ENCODE data around the gene C6orf89. TPM values are rescaled to one million over a fixed set of nuclear protein-coding genes. Genes with fewer than 3 reads are reported as not detected.

The C6orf89 gene
- total RNA-seq, 1 experiment from 2014 or later, result 11.8 TPM

DNA sequence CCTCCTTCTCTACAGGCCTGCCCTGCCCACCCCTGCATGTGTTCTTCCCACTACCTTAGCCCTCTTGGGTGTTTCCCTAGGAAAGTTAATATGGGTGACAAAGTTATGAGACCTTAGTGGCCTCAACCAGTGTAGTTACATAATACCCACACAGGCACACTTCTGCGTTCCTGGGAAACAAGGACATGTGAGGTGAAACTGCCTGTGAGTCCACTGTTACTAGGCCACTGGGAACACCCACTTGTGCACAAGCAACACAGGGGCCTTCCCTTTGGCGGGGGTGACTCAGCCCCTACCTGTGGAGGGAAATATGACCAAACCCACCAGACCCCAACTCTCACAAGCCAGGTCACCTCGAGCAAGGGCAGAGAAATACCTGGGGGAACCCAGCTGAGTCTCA, 81.5 kb downstream of the C6orf89 start:
- H3K36me3 Mint-ChIP-seq (ENCODE audit: insufficient read depth in 1 of 3, low read depth in 3 of 3), result peaks cover 25 to 56% (median 46%) of the 10 kb centered on the region in 3 experiments
- Histone ChIP-seq H3K14ac (ENCODE audit: insufficient read depth, low read length) (no peak overlapping the region), H3T11ph (ENCODE audit: low read length) (no peak overlapping the region), H4K8ac (replicated peaks; ENCODE audit: insufficient read length, low read depth, low read length) (no peak overlapping the region), H2BK12ac (ENCODE audit: insufficient read length, low read depth, low read length) (no peak overlapping the region), H3K79me2 (ENCODE audit: insufficient read depth, low read length) (no peaks in the 10 kb centered on the region), H2BK20ac (ENCODE audit: low read depth, low read length, poor library complexity, severe bottlenecking) (no peak overlapping the region), H3K23me2 (ENCODE audit: insufficient read length, low read depth, low read length, poor library complexity, severe bottlenecking) (no peaks in the 10 kb centered on the region), H3K18ac (ENCODE audit: insufficient read length, low read depth, low read length) (no peak overlapping the region), H3K9me3 (ENCODE audit: control insufficient read depth, low read depth, low read length) (no peaks in the 10 kb centered on the region), H2BK5ac (ENCODE audit: insufficient read length, low read length) (no peak overlapping the region), H3K27ac (ENCODE audit: insufficient read length, low read depth, low read length) (no peak overlapping the region), H4K5ac (ENCODE audit: insufficient read length, low read depth, low read length) (no peak overlapping the region), H2AK5ac (ENCODE audit: insufficient read length, low read length) (no peak overlapping the region), H3K79me1 (ENCODE audit: insufficient read depth, low read depth, low read length, poor library complexity, severe bottlenecking) (no peaks in the 10 kb centered on the region), H4K91ac (ENCODE audit: insufficient read length, low read depth, low read length) (no peak overlapping the region), H3K4ac (ENCODE audit: low read depth, low read length) (no peak overlapping the region), H3K4me1 (ENCODE audit: insufficient read depth, low read length) (no peaks in the 10 kb centered on the region), H4K20me1 (ENCODE audit: control insufficient read depth, insufficient read depth, insufficient read length) (no peaks in the 10 kb centered on the region), H2BK120ac (ENCODE audit: low read depth, low read length, poor library complexity, severe bottlenecking) (no peak overlapping the region), H3K4me2 (ENCODE audit: insufficient read depth, insufficient read length, low read length) (no peak overlapping the region), H2BK15ac (ENCODE audit: low read depth, low read length) (no peak overlapping the region), H3K27me3 (ENCODE audit: insufficient read depth, low read length) (no peaks in the 10 kb centered on the region), H2AFZ (ENCODE audit: low read length) (no peak overlapping the region), H3K23ac (ENCODE audit: insufficient read length, low read depth, low read length) (no peak overlapping the region), H3K9ac (ENCODE audit: extremely low read depth, insufficient read length, low read length) (no peak overlapping the region), H3K56ac (ENCODE audit: insufficient read length, low read depth, low read length) (no peak overlapping the region)
- no peak for DNase-seq
- TF ChIP-seq CTCF (conservative IDR thresholded peaks at IDR 0.05), result no peak
- no peak overlapping the region for H3K4me3 Mint-ChIP-seq
- H3K27me3 Mint-ChIP-seq (ENCODE audit: low read depth), result no peaks in the 10 kb centered on the region
- H3K27ac Mint-ChIP-seq, result no peak overlapping the region
- peaks cover 11 to 12% of the 10 kb centered on the region in 2 experiments for H3K4me1 Mint-ChIP-seq
- WGBS (ENCODE audit: extremely low coverage, insufficient read length, low lambda C conversion rate), result no CpG with 5 or more reads among the region's 3 CpGs
- no peaks in the 10 kb centered on the region for H3K9me3 Mint-ChIP-seq

All from H9 (cell line).